Activated naive CD8-positive, alpha-beta T cell treated with anti-CD3 and anti-CD28 coated beads for 36 hours (primary cell): ENCODE measurements around the gene TTC32. TPM values are rescaled to one million over a fixed set of nuclear protein-coding genes. Genes with fewer than 3 reads are reported as not detected.
"Not testable (repeated sequence)": the region's sequence is repeated elsewhere in the genome, so short reads cannot be mapped to it uniquely, and the experiment has no call there.

Experiments
- DNase-seq: peaks from one replicate; pipeline ENCODE4 v3.0.0; 2021
- H3K27ac Mint-ChIP-seq: one replicate; pipeline ENCODE4 v1.8.0; 2022; ENCODE audit warnings: mild to moderate bottlenecking, moderate library complexity, mixed read lengths
- H3K27me3 Mint-ChIP-seq: one replicate; pipeline ENCODE4 v1.8.0; 2022; ENCODE audit warnings: mild to moderate bottlenecking, mixed read lengths
- H3K36me3 Mint-ChIP-seq: one replicate; pipeline ENCODE4 v1.8.0; 2021; ENCODE audit warnings: mild to moderate bottlenecking, mixed read lengths
- H3K4me1 Mint-ChIP-seq: one replicate; pipeline ENCODE4 v1.8.0; 2021; ENCODE audit warnings: mixed read lengths
- H3K4me3 Mint-ChIP-seq: one replicate; pipeline ENCODE4 v1.8.0; 2022; ENCODE audit warnings: mild to moderate bottlenecking, moderate library complexity, mixed read lengths
- H3K9me3 Mint-ChIP-seq: one replicate; pipeline ENCODE4 v1.8.0; 2022; ENCODE audit warnings: mixed read lengths
- total RNA-seq, 2 experiments: library from RNA; stranded (reverse); gene quantifications; one replicate each; pipeline ENCODE4 v1.2.3, GENCODE V29; 2021

The TTC32 gene
- total RNA-seq, 2 experiments from 2014 or later = 14.9 to 15.3 TPM

- Mint-ChIP-seq H3K9me3 (no peaks in the 10 kb centered on the region), H3K36me3 (peaks cover 8% of the 10 kb centered on the region), H3K27me3 (no peaks in the 10 kb centered on the region), H3K4me1 (peaks cover 11% of the 10 kb centered on the region), H3K4me3 (no peak overlapping the region), H3K27ac (no peak overlapping the region)
- DNase-seq = no peak
Observed at GRCh38 chr2:19887510-19887909, 14.3 kb downstream of the TTC32 start.

DNA sequence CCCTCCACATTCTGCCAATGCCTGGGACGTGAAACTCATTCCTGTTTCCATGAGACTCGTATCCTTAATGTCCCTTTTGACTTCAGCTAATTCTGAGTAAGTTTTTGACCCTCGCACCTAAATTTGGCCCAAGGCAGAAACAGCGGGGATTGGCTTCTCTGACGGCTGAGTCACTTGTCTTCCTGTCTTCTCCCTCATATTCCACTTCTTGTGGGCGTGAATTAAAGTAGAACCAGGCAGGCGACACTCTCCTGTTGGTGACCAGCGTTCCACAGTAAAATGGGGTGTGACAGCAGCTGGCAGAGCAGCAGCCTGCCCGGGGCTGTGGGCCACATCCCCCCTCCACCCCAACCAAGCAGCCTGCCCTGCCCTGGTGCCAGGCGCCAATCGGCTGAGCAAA lies 15.5 kb downstream of the TTC32 start:
- H3K4me3 Mint-ChIP-seq = no peak overlapping the region
- peaks cover under 1% of the 10 kb centered on the region for H3K36me3 Mint-ChIP-seq
- H3K27me3 Mint-ChIP-seq = no peaks in the 10 kb centered on the region
- H3K9me3 Mint-ChIP-seq = no peaks in the 10 kb centered on the region
- DNase-seq = no peak
- peaks cover 4% of the 10 kb centered on the region for H3K4me1 Mint-ChIP-seq
- no peak overlapping the region for H3K27ac Mint-ChIP-seq

DNA sequence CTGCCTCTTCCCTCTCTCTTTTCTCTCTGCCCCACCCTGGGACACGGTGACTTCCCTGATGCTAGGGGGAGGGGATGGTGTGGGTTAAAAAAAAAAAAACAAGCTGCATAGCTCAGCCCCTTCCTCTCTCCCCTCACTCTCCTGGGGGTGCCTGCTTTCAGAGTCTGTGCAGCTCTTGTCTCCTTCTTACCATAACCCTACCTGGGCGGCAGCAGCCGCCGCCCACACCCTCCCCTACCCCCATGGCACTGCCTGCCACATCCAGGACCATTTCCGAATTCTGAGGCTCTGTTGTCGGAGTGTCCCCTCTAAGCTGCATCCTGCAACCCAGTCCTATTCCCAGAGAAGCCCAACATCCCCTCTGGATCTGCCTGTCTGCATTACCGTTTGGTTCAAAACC lies 16.0 kb downstream of the TTC32 start:
- DNase-seq = no peak
- Mint-ChIP-seq H3K27ac (no peak overlapping the region), H3K36me3 (peaks cover 4% of the 10 kb centered on the region), H3K27me3 (no peaks in the 10 kb centered on the region), H3K4me3 (no peak overlapping the region), H3K9me3 (no peaks in the 10 kb centered on the region), H3K4me1 (peaks cover 4% of the 10 kb centered on the region)

GRCh38 chr2:19883971-19884720 lies 17.6 kb downstream of the TTC32 start:
- H3K4me1 Mint-ChIP-seq = peaks cover 1% of the 10 kb centered on the region
- no peaks in the 10 kb centered on the region for H3K9me3 Mint-ChIP-seq
- H3K36me3 Mint-ChIP-seq = peaks cover 8% of the 10 kb centered on the region
- H3K27me3 Mint-ChIP-seq = no peaks in the 10 kb centered on the region
- no peak overlapping the region for H3K27ac Mint-ChIP-seq
- no peak for DNase-seq
- no peak overlapping the region for H3K4me3 Mint-ChIP-seq

DNA sequence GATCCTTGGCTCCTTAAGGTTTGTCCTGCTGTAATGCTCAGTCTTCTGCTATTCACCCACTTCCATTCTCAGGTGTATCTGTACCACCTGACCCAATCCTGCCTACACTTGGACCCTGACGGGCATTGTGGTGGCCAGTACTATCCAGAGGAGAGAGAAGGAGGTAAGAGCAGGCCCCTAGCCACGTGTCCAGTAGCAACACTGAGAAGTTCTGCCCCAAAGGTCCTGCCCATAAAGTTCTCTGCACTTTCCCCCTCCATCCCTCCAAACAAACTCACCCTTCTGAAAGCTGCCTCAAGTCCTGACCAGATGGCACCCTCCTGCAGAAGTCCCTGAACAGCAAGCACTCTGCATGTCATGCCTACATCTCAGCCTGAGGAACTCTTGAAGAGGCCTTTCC lies 18.3 kb downstream of the TTC32 start:
- no peak for DNase-seq
- no peaks in the 10 kb centered on the region for H3K4me1 Mint-ChIP-seq
- no peak overlapping the region for H3K4me3 Mint-ChIP-seq
- H3K27ac Mint-ChIP-seq = peak overlapping the region; percentile 57
- no peaks in the 10 kb centered on the region for H3K27me3 Mint-ChIP-seq
- H3K9me3 Mint-ChIP-seq = no peaks in the 10 kb centered on the region
- peaks cover 9% of the 10 kb centered on the region for H3K36me3 Mint-ChIP-seq

- no peak overlapping the region for H3K27ac Mint-ChIP-seq
- no peaks in the 10 kb centered on the region for H3K9me3 Mint-ChIP-seq
- no peaks in the 10 kb centered on the region for H3K27me3 Mint-ChIP-seq
- no peaks in the 10 kb centered on the region for H3K4me1 Mint-ChIP-seq
- no peak for DNase-seq
- H3K4me3 Mint-ChIP-seq = no peak overlapping the region
- H3K36me3 Mint-ChIP-seq = peaks cover 9% of the 10 kb centered on the region
Observed at GRCh38 chr2:19882286-19882685, 19.5 kb downstream of the TTC32 start.

GRCh38 chr2:19881908-19882265 lies 19.9 kb downstream of the TTC32 start:
- Mint-ChIP-seq H3K27me3 (no peaks in the 10 kb centered on the region), H3K4me1 (no peaks in the 10 kb centered on the region), H3K27ac (no peak overlapping the region), H3K9me3 (no peaks in the 10 kb centered on the region), H3K36me3 (peaks cover 10% of the 10 kb centered on the region), H3K4me3 (no peak overlapping the region)
- DNase-seq = no peak

DNA sequence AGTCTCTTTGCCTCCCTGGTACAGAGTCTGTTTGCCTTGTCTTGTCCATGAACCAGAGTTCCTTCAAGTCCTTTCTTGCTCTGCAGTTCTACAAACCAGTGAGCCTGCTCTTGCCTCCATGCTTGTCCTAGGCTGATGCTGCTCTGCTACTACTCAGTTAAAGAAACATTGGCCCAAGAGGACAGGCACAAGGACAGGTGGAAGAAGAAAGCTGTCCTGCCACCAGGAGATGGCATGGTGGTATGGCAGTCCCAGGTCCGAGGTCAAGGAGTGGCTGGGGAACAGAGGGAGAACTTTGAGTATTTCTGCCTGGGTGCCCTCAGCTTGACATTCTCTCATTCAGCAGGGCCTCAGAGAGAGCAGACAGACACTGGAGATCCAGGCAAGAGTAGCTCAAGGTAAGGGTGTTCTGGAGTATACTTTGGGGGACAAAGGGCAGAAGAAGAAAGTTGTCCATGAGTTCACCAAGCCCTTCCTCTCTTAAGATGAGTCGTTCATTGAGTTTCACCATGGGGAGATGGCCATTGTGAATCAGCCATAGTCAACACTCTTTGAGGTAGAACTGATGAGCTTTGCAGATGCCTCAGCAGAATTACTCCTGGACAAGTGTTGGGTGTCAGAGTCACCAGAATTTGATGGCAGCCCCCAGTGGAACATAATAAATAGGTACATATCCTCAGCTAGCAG lies 20.4 kb downstream of the TTC32 start:
- no peak for DNase-seq
- Mint-ChIP-seq H3K27ac (no peak overlapping the region), H3K36me3 (peaks cover 13% of the 10 kb centered on the region), H3K4me3 (no peak overlapping the region), H3K9me3 (no peaks in the 10 kb centered on the region), H3K27me3 (no peaks in the 10 kb centered on the region), H3K4me1 (no peaks in the 10 kb centered on the region)

GRCh38 chr2:19880191-19880590 lies 21.6 kb downstream of the TTC32 start:
- H3K27me3 Mint-ChIP-seq, H3K4me1 Mint-ChIP-seq, H3K4me3 Mint-ChIP-seq, DNase-seq, H3K9me3 Mint-ChIP-seq, H3K27ac Mint-ChIP-seq: not testable (repeated sequence)
- peaks cover 13% of the 10 kb centered on the region for H3K36me3 Mint-ChIP-seq

- no peaks in the 10 kb centered on the region for H3K9me3 Mint-ChIP-seq
- peaks cover 15% of the 10 kb centered on the region for H3K36me3 Mint-ChIP-seq
- H3K4me1 Mint-ChIP-seq = peaks cover 3% of the 10 kb centered on the region
Observed at GRCh38 chr2:19879120-19879519, 22.7 kb downstream of the TTC32 start.

DNA sequence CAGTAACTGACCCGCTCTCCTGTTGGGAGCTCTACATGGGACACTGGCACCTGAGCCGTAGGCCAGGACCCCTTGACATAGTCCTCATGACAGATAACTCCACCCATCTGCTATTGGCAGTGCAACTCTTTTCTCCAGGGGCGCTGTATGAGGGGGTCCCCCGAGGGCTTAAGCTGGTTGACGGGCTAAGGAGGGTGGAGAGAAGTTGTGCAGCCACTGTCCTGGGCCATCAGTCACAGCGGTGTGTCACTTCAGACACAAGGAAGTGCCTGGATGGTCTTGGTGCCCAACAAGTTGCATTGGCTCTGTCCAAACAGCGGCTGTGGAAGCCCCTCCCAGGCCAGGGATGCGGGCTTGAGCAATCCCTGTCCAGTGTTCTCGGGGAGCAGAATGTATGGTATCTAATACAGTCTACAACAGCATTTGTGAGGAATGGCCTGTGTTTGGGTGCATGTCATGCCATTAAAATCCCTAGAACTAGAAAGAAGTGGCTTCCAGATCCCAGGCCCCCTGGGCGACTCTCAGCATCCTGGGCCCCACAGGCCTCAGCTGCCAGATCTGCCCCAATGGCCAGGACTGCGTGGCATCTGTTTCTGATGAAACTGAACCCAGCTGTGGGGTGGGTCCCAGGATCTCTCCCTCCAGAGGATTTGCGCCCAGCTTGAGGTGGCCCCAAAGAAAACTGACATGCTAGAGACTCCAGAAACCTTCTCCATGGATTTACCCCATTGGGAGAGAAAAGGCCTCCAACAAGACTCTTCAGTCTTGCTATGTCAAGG lies 23.3 kb downstream of the TTC32 start:
- Mint-ChIP-seq H3K4me3 (no peak overlapping the region), H3K4me1 (peaks cover 3% of the 10 kb centered on the region), H3K9me3 (no peaks in the 10 kb centered on the region), H3K36me3 (peaks cover 15% of the 10 kb centered on the region), H3K27me3 (no peaks in the 10 kb centered on the region), H3K27ac (no peak overlapping the region)
- no peak for DNase-seq

More at GRCh38 chr2:19879120-19879519, 22.7 kb downstream of the TTC32 start:
- DNase-seq = no peak
- no peaks in the 10 kb centered on the region for H3K27me3 Mint-ChIP-seq
- no peak overlapping the region for H3K27ac Mint-ChIP-seq
- no peak overlapping the region for H3K4me3 Mint-ChIP-seq

DNA sequence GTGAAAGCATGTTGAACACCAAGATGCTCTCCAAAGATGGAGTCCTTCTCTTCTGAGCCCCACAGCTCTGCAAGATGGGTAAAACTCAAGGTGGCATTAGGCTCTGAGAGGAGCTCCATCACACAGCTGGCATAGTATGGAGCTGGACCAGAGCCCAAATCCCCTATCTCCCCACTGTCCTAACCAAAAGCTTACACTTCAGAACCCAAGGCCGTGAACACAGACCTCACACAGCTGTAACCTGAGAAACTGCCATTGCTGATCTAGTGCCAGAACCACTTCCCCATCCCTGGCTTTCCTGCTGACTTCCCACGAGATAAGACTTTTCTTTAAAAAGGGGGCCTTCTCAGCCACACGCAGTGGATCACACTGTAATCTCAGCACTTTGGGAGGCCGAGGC lies 25.0 kb downstream of the TTC32 start:
- peaks cover 3% of the 10 kb centered on the region for H3K4me1 Mint-ChIP-seq
- no peaks in the 10 kb centered on the region for H3K9me3 Mint-ChIP-seq
- H3K27me3 Mint-ChIP-seq = no peaks in the 10 kb centered on the region
- no peak overlapping the region for H3K4me3 Mint-ChIP-seq
- no peak overlapping the region for H3K27ac Mint-ChIP-seq
- DNase-seq = no peak
- peaks cover 19% of the 10 kb centered on the region for H3K36me3 Mint-ChIP-seq

- H3K4me1 Mint-ChIP-seq = peaks cover 3% of the 10 kb centered on the region
- H3K36me3 Mint-ChIP-seq = peaks cover 15% of the 10 kb centered on the region
Observed at GRCh38 chr2:19875280-19875679, 26.5 kb downstream of the TTC32 start.

GRCh38 chr2:19874726-19875125 lies 27.1 kb downstream of the TTC32 start:
- DNase-seq = no peak
- Mint-ChIP-seq H3K27ac (no peak overlapping the region), H3K4me3 (no peak overlapping the region), H3K9me3 (no peaks in the 10 kb centered on the region), H3K27me3 (no peaks in the 10 kb centered on the region), H3K36me3 (peaks cover 17% of the 10 kb centered on the region), H3K4me1 (peaks cover 9% of the 10 kb centered on the region)

More at GRCh38 chr2:19875280-19875679, 26.5 kb downstream of the TTC32 start:
- no peak overlapping the region for H3K4me3 Mint-ChIP-seq
- no peaks in the 10 kb centered on the region for H3K27me3 Mint-ChIP-seq
- no peak overlapping the region for H3K27ac Mint-ChIP-seq
- no peaks in the 10 kb centered on the region for H3K9me3 Mint-ChIP-seq
- DNase-seq = no peak

- Mint-ChIP-seq H3K27ac (no peak overlapping the region), H3K4me3 (no peak overlapping the region), H3K36me3 (peaks cover 16% of the 10 kb centered on the region), H3K9me3 (no peaks in the 10 kb centered on the region), H3K27me3 (no peaks in the 10 kb centered on the region), H3K4me1 (peaks cover 17% of the 10 kb centered on the region)
- no peak for DNase-seq
Observed at GRCh38 chr2:19873014-19873413, 28.8 kb downstream of the TTC32 start.
